Spleen (tissue), 7 donors: ENCODE data around the gene PHF21A.

ENCODE experiments used
- CTCF ChIP-seq, 11 experiments: fragments of 200-600 bp in 7 of 11; fragments of 450-650 bp in 4 of 11; sonication (generic) in 4 of 11; IDR thresholded peaks in 8 of 11; conservative IDR thresholded peaks in 3 of 11; 1 replicate in 7 of 11; 2 replicates in 4 of 11; pipeline versions ENCODE4 v1.4.0 to v1.8.0; 2016 to 2021; ENCODE audit warnings: antibody characterized with exemption in 11 of 11, inconsistent platforms in 4 of 11, mild to moderate bottlenecking in 1 of 11
- POLR2AphosphoS5 ChIP-seq, 3 donors: sonication (generic); formaldehyde crosslinking; IDR thresholded peaks; one replicate each; pipeline ENCODE4 v1.5.1; 2017; ENCODE audit warnings: antibody characterized with exemption in 3 of 3
- donor health status: DM: no; HTN: no; CAD: no; lungs with moderate emphysema.
- donor health status: DM: no; HTN: no; CAD: no.
- donor health status: DM: no; HTN: no; CAD: no.

- TF ChIP-seq CTCF (IDR thresholded peaks at IDR 0.05 in 8 of 11, conservative IDR thresholded peaks at IDR 0.05 in 3 of 11) (no peak), POLR2AphosphoS5 (IDR thresholded peaks at IDR 0.05) (no peak)
These were observed 48.9 kb downstream of the PHF21A start for GRCh38 chr11:46072172-46072964.
